Panc1 (cell line): ENCODE measurements around the gene FSTL4. TPM values are rescaled to one million over a fixed set of nuclear protein-coding genes. Genes with fewer than 3 reads are reported as not detected.

Source experiments
- ATAC-seq: fragments of 200-7000 bp; cut with Tn5 transposase; 2 replicates; pipeline ENCODE4 v1.9.1; 2020; ENCODE audit warnings: mild to moderate bottlenecking, moderate library complexity
- BruUV-seq: library from RNA; stranded (reverse); fragments of 400-500 nt; replicated peaks from 2 replicates; lab custom pipeline; 2021; lab: Mats Ljungman, UMichigan
- CTCF ChIA-PET: fragments of 300-600 bp; sonication (Branson Sonifier 250); formaldehyde crosslinking; loops from one replicate; lab custom pipeline; 2022; ENCODE audit warnings: antibody characterized with exemption; lab: Charles Lee
- POLR2A ChIA-PET: fragments of 300-600 bp; sonication (Branson Sonifier 250); formaldehyde crosslinking; loops from one replicate; lab custom pipeline; 2022; ENCODE audit warnings: antibody characterized with exemption; lab: Charles Lee
- DNase-seq: peaks from one replicate; pipeline ENCODE4 v3.0.0-alpha.2; 2010; ENCODE audit warnings: low read depth, low spot score
- H3K27ac ChIP-seq: 2 replicates; pipeline ENCODE4 v1.5.1; 2011; ENCODE audit warnings: mild to moderate bottlenecking, low read length, inconsistent platforms
- H3K27me3 ChIP-seq: fragments of 200-500 bp; sonication (Bioruptor generic); 2 replicates; pipeline ENCODE4 v1.6.0; 2014; ENCODE audit warnings: low read length, inconsistent platforms; ENCODE audit not compliant: control insufficient read depth, insufficient read depth
- H3K36me3 ChIP-seq: fragments of 200-500 bp; sonication (Bioruptor generic); 2 replicates; pipeline ENCODE4 v1.5.1; 2014; ENCODE audit warnings: inconsistent platforms, mild to moderate bottlenecking, low read length, moderate library complexity; ENCODE audit not compliant: control insufficient read depth, insufficient read depth
- H3K4me1 ChIP-seq: 2 replicates; pipeline ENCODE4 v1.5.1; 2011; ENCODE audit warnings: inconsistent platforms, mild to moderate bottlenecking, low read length, moderate library complexity; ENCODE audit not compliant: control insufficient read depth, insufficient read depth
- H3K4me3 ChIP-seq, 2 experiments: 2 replicates each; pipeline ENCODE4 v1.5.1; 2011 to 2012; ENCODE audit warnings: low read depth in 2 of 2, low read length in 2 of 2, mild to moderate bottlenecking in 2 of 2, inconsistent platforms in 1 of 2, moderate library complexity in 1 of 2
- H3K9me3 ChIP-seq: fragments of 200-500 bp; sonication (Bioruptor generic); 2 replicates; pipeline ENCODE4 v1.5.1; 2014; ENCODE audit warnings: low read depth, mild to moderate bottlenecking, inconsistent platforms, low read length, moderate library complexity; ENCODE audit not compliant: control insufficient read depth, insufficient read depth
- CTCF ChIP-seq: fragments of 450-650 bp; IDR thresholded peaks from 2 replicates; pipeline ENCODE4 v1.5.1; 2017; ENCODE audit warnings: mild to moderate bottlenecking
- POLR2AphosphoS5 ChIP-seq: IDR thresholded peaks from 2 replicates; pipeline ENCODE4 v1.6.1; 2012; ENCODE audit warnings: mild to moderate bottlenecking, low read depth, low read length, moderate library complexity
- REST ChIP-seq, 2 experiments: IDR thresholded peaks; 2 replicates each; pipeline ENCODE4 v1.6.1; 2011 to 2012; ENCODE audit warnings: low read depth in 2 of 2, control low read depth in 1 of 2, low read length in 1 of 2, mild to moderate bottlenecking in 1 of 2, moderate library complexity in 1 of 2; ENCODE audit not compliant: insufficient read depth in 1 of 2
- SIN3A ChIP-seq: IDR thresholded peaks from 2 replicates; pipeline ENCODE4 v1.6.1; 2012; ENCODE audit warnings: low read depth, mild to moderate bottlenecking, low read length, moderate library complexity, borderline replicate concordance; ENCODE audit not compliant: insufficient read depth
- TCF7L2 ChIP-seq: IDR thresholded peaks from 2 replicates; pipeline ENCODE4 v1.6.1; 2011; ENCODE audit warnings: mild to moderate bottlenecking, low read depth, low read length, inconsistent platforms
- in situ Hi-C: cut with HindIII; loops from 2 replicates; pipeline ENCODE4 v1.10.0; 2016; ENCODE audit warnings: low sequenced_read_pairs, low pct_unique_long_range_greater_than_20kb
- intact Hi-C: fragments of 100-400 bp; cut with micrococcal nuclease; formaldehyde crosslinking; loops from one replicate; pipeline ENCODE4 v1.10.0; 2022; ENCODE audit not compliant: unreplicated experiment
- total RNA-seq: library from RNA; stranded (reverse); gene quantifications from one replicate; pipeline ENCODE4 v1.2.1, GENCODE V29; 2021; ENCODE audit not compliant: unreplicated experiment

FSTL4 gene
- total RNA-seq, 1 experiment from 2014 or later, result 0.18 TPM

- BruUV-seq, result no TSS peak
- POLR2A ChIA-PET, result no interaction called here
These were observed 125.2 kb downstream of the FSTL4 start for GRCh38 chr5:133487093-133487492.

GRCh38 chr5:133485468-133485867, 126.9 kb downstream of the FSTL4 start:
- H3K4me1 ChIP-seq, result no peaks in the 10 kb centered on the region
- ChIA-PET POLR2A (no interaction called here), CTCF (no interaction called here)
- no peak for DNase-seq
- intact Hi-C loops, result no loop called here
- BruUV-seq, result no TSS peak
- TF ChIP-seq TCF7L2, result no peak
- no peak for TF ChIP-seq POLR2AphosphoS5
- no peak for TF ChIP-seq REST (IDR thresholded peaks at IDR 0.05; ENCODE audit: insufficient read depth in 1 of 2, low read depth in 2 of 2, low read length in 1 of 2)
- no peak for TF ChIP-seq CTCF
- TF ChIP-seq SIN3A, result no peak
- peaks cover 7% of the 10 kb centered on the region for H3K27me3 ChIP-seq
- no peaks in the 10 kb centered on the region for H3K36me3 ChIP-seq
- ATAC-seq, result no peak
- no peak overlapping the region for H3K4me3 ChIP-seq
- no peaks in the 10 kb centered on the region for H3K9me3 ChIP-seq
- no peak overlapping the region for H3K27ac ChIP-seq
- in situ Hi-C loops, result no loop called here

More at GRCh38 chr5:133487093-133487492, 125.2 kb downstream of the FSTL4 start:
- no peaks in the 10 kb centered on the region for H3K9me3 ChIP-seq
- no peak overlapping the region for H3K27ac ChIP-seq
- peaks cover 7% of the 10 kb centered on the region for H3K27me3 ChIP-seq
- H3K4me1 ChIP-seq, result no peaks in the 10 kb centered on the region
- DNase-seq (no peak), ATAC-seq (no peak)
- in situ Hi-C loops, result no loop called here
- intact Hi-C loops, result no loop called here
- CTCF ChIA-PET, result no interaction called here
- H3K36me3 ChIP-seq, result no peaks in the 10 kb centered on the region
- H3K4me3 ChIP-seq, result no peak overlapping the region
- TF ChIP-seq REST (IDR thresholded peaks at IDR 0.05; ENCODE audit: insufficient read depth in 1 of 2, low read depth in 2 of 2, low read length in 1 of 2), result no peak
- TF ChIP-seq CTCF, result no peak
- no peak for TF ChIP-seq TCF7L2
- TF ChIP-seq POLR2AphosphoS5, result no peak
